OCI-LY3 (cell line): ENCODE data around the gene BLTP3B.

ENCODE experiments used
- H2AFZ ChIP-seq: fragments of 200-600, 300-600 bp; shearing (Covaris generic); 2 replicates; pipeline ENCODE4 v1.6.0; 2014; ENCODE audit warnings: antibody characterized with exemption, low read depth, low read length
- H3K27ac ChIP-seq: fragments of 200-600, 300-600 bp; sonication (generic); 2 replicates; pipeline ENCODE4 v1.5.1; 2014; ENCODE audit warnings: mild to moderate bottlenecking, low read length, moderate library complexity, mixed read lengths
- H3K27me3 ChIP-seq: fragments of 200-600, 300-600 bp; sonication (generic); 2 replicates; pipeline ENCODE4 v1.6.1; 2014; ENCODE audit warnings: low read depth, low read length, mixed read lengths
- H3K36me3 ChIP-seq: fragments of 200-600, 300-600 bp; sonication (generic); replicated peaks from 2 replicates; pipeline ENCODE3; 2014; ENCODE audit warnings: low read depth, low read length, mixed read lengths
- H3K4me1 ChIP-seq: fragments of 300-600, 200-600 bp; sonication (generic); 2 replicates; pipeline ENCODE4 v1.6.1; 2014; ENCODE audit warnings: low read length, mixed read lengths
- H3K4me2 ChIP-seq: fragments of 200-600, 300-600 bp; sonication (generic); 2 replicates; pipeline ENCODE4 v1.6.1; 2014; ENCODE audit warnings: low read length, mixed read lengths
- H3K4me3 ChIP-seq: fragments of 300-600, 200-600 bp; sonication (generic); 2 replicates; pipeline ENCODE4 v1.5.1; 2014; ENCODE audit warnings: antibody characterized with exemption, mild to moderate bottlenecking, low read length, moderate library complexity
- H3K79me2 ChIP-seq: fragments of 300-600, 200-600 bp; shearing (Covaris generic); 2 replicates; pipeline ENCODE4 v1.6.1; 2014; ENCODE audit warnings: mild to moderate bottlenecking, low read length, mixed read lengths
- H3K9ac ChIP-seq: fragments of 300-600, 200-600 bp; shearing (Covaris generic); 2 replicates; pipeline ENCODE4 v1.6.0; 2014; ENCODE audit warnings: mild to moderate bottlenecking, low read length, moderate library complexity
- H3K9me3 ChIP-seq: fragments of 200-600, 300-600 bp; shearing (Covaris generic); 2 replicates; pipeline ENCODE4 v1.6.1; 2014; ENCODE audit warnings: low read length, mixed read lengths; ENCODE audit not compliant: insufficient read depth
- H4K20me1 ChIP-seq: fragments of 200-600, 300-600 bp; sonication (generic); 2 replicates; pipeline ENCODE4 v1.6.1; 2016; ENCODE audit warnings: low read length, mixed read lengths; ENCODE audit not compliant: insufficient read depth
- CTCF ChIP-seq: fragments of 200-600, 300-600 bp; sonication (generic); IDR thresholded peaks from 2 replicates; pipeline ENCODE4 v1.5.1; 2014; ENCODE audit warnings: antibody characterized with exemption, low read length, low read depth
- EZH2phosphoT487 ChIP-seq: fragments of 200-600 bp; shearing (Covaris generic); IDR thresholded peaks from 2 replicates; pipeline ENCODE4 v1.6.1; 2018; ENCODE audit warnings: antibody characterized with exemption, mixed run types, low read depth

BLTP3B gene

GRCh38 chr12:100187068-100187467 lies 44.4 kb upstream of the BLTP3B start:
- H3K79me2 ChIP-seq, result no peaks in the 10 kb centered on the region

GRCh38 chr12:100186071-100186470 lies 43.4 kb upstream of the BLTP3B start:
- no peak overlapping the region for H3K27ac ChIP-seq
- no peak overlapping the region for H3K9ac ChIP-seq
- no peak overlapping the region for H3K4me2 ChIP-seq
- no peaks in the 10 kb centered on the region for H3K9me3 ChIP-seq
- H3K27me3 ChIP-seq, result no peaks in the 10 kb centered on the region
- no peaks in the 10 kb centered on the region for H4K20me1 ChIP-seq
- no peak overlapping the region for H2AFZ ChIP-seq
- H3K79me2 ChIP-seq, result no peaks in the 10 kb centered on the region
- H3K4me1 ChIP-seq, result peaks cover 20% of the 10 kb centered on the region
- peaks cover under 1% of the 10 kb centered on the region for H3K36me3 ChIP-seq
- no peak overlapping the region for H3K4me3 ChIP-seq
- TF ChIP-seq CTCF, result no peak

More at GRCh38 chr12:100187068-100187467, 44.4 kb upstream of the BLTP3B start:
- Histone ChIP-seq H3K9me3 (no peaks in the 10 kb centered on the region), H4K20me1 (no peaks in the 10 kb centered on the region), H3K4me1 (peaks cover 10% of the 10 kb centered on the region), H3K4me3 (no peak overlapping the region), H2AFZ (no peak overlapping the region), H3K27ac (no peak overlapping the region), H3K9ac (no peak overlapping the region), H3K4me2 (no peak overlapping the region), H3K27me3 (no peaks in the 10 kb centered on the region), H3K36me3 (no peaks in the 10 kb centered on the region)
- TF ChIP-seq CTCF, result no peak
- TF ChIP-seq EZH2phosphoT487, result no peak

- H3K27me3 ChIP-seq, result no peaks in the 10 kb centered on the region
- H3K27ac ChIP-seq, result no peak overlapping the region
- no peak overlapping the region for H2AFZ ChIP-seq
- no peaks in the 10 kb centered on the region for H3K79me2 ChIP-seq
- peaks cover 4% of the 10 kb centered on the region for H3K36me3 ChIP-seq
- no peak overlapping the region for H3K4me2 ChIP-seq
- peaks cover 22% of the 10 kb centered on the region for H3K4me1 ChIP-seq
- H4K20me1 ChIP-seq, result no peaks in the 10 kb centered on the region
- no peak for TF ChIP-seq CTCF
- no peak for TF ChIP-seq EZH2phosphoT487
- H3K4me3 ChIP-seq, result no peak overlapping the region
- H3K9ac ChIP-seq, result no peak overlapping the region
- no peaks in the 10 kb centered on the region for H3K9me3 ChIP-seq
Observed at GRCh38 chr12:100185361-100185894, 42.8 kb upstream of the BLTP3B start.

GRCh38 chr12:100184549-100185145 lies 42.0 kb upstream of the BLTP3B start:
- TF ChIP-seq CTCF (no peak), EZH2phosphoT487 (no peak)
- Histone ChIP-seq H2AFZ (no peak overlapping the region), H4K20me1 (no peaks in the 10 kb centered on the region), H3K9me3 (no peaks in the 10 kb centered on the region), H3K36me3 (peaks cover 4% of the 10 kb centered on the region), H3K27ac (no peak overlapping the region), H3K27me3 (no peaks in the 10 kb centered on the region), H3K4me1 (peaks cover 22% of the 10 kb centered on the region), H3K9ac (no peak overlapping the region), H3K4me3 (no peak overlapping the region), H3K79me2 (no peaks in the 10 kb centered on the region), H3K4me2 (no peak overlapping the region)
